ENCODE data around the gene GYPA.

DNA sequence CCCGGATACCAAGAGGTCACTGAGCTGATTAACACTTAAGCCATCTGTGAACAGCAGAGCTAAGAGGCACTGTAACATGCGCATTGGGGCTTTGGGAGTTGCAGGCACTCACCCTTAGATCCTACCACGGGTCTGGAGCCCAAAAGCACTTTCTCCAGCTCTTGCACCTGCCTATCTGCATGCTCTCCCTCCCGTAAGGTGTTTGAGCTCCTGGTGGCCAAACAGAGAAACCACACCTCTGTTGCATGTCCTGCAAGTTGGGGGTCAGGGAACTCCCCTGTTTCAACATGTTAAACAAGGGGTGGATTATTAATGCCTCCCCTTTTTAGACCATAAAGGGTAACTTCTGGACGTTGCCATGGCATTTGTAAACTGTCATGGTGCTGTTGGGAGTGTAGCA lies 49.8 kb downstream of the GYPA start:
- TF ChIP-seq CTCF (IDR thresholded peaks at IDR 0.05; ENCODE audit: low read length) = no peak
- TF ChIP-seq EZH2phosphoT487 (IDR thresholded peaks at IDR 0.05; ENCODE audit: low read length) = no peak
